ENCODE data around the gene SLC25A25.
"Not testable (repeated sequence)": the region's sequence is repeated elsewhere in the genome, so short reads cannot be mapped to it uniquely, and the experiment has no call there.

SLC25A25 gene

DNA sequence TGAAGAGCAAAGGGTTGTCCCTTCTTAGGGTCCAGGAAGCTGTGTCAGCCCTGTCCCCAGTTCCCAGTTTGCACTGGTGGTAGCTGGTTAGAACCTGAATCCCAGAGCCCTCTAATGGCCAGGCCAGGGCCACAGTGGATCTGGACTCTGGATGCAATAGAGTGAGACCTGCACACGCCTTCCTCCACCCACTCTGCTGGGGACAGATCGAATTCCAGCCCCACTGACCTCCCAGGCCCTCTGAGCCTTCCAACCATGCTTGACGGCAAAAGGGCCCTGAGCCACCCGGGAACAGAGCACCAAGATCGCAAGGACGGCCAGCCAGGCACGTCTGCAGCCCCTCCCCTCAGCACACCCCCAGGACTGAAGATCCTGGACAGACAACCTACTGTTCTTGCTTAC is 24.6 kb upstream of the SLC25A25 start:
- DNase-seq (ENCODE audit: extremely low read depth, low read depth), result no peak
- TF ChIP-seq, protein P1, sequence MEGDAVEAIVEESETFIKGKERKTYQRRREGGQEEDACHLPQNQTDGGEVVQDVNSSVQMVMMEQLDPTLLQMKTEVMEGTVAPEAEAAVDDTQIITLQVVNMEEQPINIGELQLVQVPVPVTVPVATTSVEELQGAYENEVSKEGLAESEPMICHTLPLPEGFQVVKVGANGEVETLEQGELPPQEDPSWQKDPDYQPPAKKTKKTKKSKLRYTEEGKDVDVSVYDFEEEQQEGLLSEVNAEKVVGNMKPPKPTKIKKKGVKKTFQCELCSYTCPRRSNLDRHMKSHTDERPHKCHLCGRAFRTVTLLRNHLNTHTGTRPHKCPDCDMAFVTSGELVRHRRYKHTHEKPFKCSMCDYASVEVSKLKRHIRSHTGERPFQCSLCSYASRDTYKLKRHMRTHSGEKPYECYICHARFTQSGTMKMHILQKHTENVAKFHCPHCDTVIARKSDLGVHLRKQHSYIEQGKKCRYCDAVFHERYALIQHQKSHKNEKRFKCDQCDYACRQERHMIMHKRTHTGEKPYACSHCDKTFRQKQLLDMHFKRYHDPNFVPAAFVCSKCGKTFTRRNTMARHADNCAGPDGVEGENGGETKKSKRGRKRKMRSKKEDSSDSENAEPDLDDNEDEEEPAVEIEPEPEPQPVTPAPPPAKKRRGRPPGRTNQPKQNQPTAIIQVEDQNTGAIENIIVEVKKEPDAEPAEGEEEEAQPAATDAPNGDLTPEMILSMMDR (IDR thresholded peaks at IDR 0.05; ENCODE audit: low read depth, low read length), result no peak

DNA sequence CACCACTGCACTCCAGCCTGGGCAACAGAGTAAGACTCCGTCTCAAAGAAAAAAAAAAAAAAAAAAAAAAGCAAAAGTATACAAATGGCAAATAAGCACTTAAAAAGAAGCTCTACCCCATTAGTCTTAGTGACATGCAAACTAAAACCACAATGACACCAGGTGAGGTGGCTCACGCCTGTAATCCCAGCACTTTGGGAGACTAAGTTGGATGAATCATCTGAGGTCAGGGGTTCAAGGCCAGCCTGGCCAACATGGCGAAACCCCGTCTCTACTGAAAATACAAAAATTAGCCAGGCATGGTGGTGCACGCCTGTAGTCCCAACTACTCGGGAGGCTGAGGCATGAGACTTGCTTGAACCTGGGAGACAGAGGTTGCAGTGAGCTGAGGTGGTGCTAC is 22.6 kb upstream of the SLC25A25 start:
- DNase-seq (ENCODE audit: extremely low read depth, low read depth), result not testable (repeated sequence)

DNA sequence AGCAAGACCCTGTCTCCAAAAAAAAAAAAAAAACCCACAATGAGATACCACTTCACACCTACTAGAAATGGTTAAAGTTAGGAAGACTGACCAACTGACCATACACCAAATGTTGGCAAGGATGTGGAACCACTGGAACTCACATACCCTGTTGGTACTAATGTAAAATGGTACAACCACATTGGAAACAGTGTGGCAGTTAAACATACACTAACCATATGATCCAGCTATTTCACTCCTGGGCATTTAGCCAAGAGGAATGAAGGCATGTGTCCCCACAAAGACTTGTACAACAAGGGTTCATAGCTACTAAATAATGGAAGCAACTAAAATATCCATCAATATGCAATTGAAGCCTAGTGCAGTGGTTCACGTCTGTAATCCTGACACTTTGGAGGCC is 22.2 kb upstream of the SLC25A25 start:
- no peak for DNase-seq (ENCODE audit: extremely low read depth, low read depth)
- TF ChIP-seq, protein P1 (IDR thresholded peaks at IDR 0.05; ENCODE audit: low read depth, low read length), result no peak

DNA sequence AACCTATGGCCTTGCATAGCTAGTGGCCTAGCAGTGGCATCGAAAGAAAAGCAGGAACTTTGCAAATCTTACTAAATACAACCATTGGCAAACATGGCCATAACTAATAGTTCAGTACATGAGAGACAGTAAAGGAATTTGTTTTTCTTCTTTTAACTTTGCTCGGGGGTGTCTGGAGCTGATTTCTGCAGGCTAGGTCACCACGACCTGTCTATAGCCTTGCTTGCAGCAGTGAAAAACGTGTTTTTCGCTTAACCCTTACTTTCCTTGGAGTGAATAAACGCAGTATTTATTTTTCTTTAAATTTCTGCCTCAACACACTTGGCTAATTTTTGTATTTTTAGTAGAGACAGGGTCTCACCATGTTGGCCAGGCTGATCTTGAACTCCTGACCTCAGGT is 20.8 kb upstream of the SLC25A25 start:
- TF ChIP-seq, protein P1 (IDR thresholded peaks at IDR 0.05; ENCODE audit: low read depth, low read length), result no peak
- no peak for DNase-seq (ENCODE audit: extremely low read depth, low read depth)

DNA sequence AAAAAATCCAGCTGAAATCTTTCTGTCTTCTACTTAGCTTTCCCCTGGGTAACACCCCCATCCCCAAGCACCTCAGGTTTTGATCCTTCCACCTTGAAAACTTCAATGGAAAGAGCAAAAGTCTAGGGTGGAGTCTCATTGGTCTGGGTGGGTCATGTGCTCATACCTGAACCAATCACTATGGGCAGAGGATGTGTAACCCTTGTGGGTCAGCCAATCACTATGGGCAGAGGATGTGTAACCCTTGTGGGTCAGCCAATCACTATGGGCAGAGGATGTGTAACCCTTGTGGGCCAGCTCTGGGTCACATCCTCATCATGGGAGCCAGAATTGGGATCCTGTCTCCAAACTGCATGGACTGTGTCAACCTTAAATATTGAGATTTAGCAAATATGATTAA is 19.4 kb upstream of the SLC25A25 start:
- TF ChIP-seq, protein P1 (IDR thresholded peaks at IDR 0.05; ENCODE audit: low read depth, low read length), result no peak
- DNase-seq (ENCODE audit: extremely low read depth, low read depth), result no peak

DNA sequence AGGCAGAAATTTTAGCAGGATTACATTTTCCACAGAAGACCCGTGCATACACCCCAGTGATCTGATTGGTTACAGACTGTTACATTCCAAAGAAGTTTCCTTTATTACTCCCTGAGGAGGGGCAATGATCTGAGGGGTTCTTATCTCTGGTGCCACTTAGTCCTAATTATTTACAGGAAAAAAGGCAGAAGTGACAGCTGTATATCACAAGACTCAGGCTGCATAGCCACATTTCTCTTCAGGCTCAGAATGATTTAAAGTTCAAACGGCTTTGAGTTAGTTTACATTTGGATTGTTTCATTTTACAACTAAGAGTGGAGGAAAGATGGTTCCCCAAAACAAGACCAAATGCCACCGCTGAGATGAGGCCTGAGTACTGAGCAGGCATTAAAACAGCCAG is 18.2 kb upstream of the SLC25A25 start:
- TF ChIP-seq, protein P1 (IDR thresholded peaks at IDR 0.05; ENCODE audit: low read depth, low read length), result no peak
- DNase-seq (ENCODE audit: extremely low read depth, low read depth), result no peak

DNA sequence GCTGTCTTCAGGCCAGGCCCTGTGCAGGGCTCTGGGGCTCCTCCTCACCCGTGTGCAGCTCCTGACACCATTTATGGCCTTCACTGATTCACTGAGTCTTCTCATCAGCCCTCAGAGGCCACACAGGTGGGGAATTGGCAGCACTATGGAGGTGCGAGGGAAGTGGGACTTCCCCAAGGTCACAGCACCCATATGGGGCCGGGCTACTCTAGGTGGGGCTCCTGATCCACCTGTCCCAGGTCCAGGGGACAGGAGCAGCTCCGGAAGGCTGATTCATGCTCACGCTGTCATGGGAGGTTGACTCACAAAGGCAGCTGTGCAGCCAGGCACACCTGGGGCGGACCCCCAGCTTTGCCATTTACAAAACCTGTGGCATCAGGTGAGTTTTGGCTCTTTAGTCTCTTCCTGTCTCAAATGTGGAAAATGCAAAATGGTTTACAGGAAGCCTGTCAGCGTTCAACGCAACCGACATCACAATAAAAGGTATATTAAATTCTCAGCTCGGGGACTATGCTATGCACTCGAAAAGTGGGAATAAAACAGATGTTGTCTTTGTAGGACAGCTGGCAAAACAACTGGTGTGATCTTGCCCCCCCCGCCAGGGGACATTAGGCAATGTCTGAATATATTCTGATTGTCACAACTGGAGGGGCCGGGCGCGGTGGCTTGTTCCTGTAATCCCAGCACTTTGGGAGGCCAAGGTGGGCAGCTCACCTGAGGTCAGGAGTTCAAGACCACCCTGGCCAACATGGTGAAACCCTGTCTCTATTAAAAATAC is 15.9 kb upstream of the SLC25A25 start:
- TF ChIP-seq, protein P1 (IDR thresholded peaks at IDR 0.05; ENCODE audit: low read depth, low read length), result no peak
- DNase-seq (ENCODE audit: extremely low read depth, low read depth), result no peak

DNA sequence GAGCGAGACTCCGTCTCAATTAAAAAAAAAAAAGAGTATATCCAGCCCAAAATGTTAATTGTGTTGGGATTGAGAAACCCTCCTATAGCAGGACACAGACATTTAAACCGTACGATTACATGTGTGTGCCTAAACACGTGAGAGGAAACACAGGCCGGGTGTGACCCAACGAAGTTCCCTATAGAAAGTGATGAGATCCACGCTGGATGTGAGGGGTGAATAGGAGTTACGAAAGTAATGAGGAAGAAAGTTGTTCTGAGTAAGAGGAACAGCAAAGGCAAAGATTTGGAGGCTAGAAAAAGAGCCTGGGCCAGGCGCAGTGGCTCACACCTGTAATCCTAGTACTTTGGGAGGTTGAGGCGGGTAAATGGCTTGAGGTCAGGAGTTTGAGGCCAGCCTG is 14.5 kb upstream of the SLC25A25 start:
- DNase-seq (ENCODE audit: extremely low read depth, low read depth), result no peak
- TF ChIP-seq, protein P1 (IDR thresholded peaks at IDR 0.05; ENCODE audit: low read depth, low read length), result no peak
